Epithelial cell of proximal tubule (primary cell): ENCODE results near the gene ASB16. TPM values are rescaled to one million over a fixed set of nuclear protein-coding genes. Genes with fewer than 3 reads are reported as not detected.

Experiments used
- DNase-seq: peaks from one replicate; pipeline ENCODE4 v3.0.0-alpha.2; 2011; ENCODE audit warnings: low read depth
- H3K4me3 ChIP-seq: 2 replicates; pipeline ENCODE4 v1.5.1; 2011; ENCODE audit warnings: low read depth, mild to moderate bottlenecking, low read length
- total RNA-seq: library from RNA; depleted of rRNA; stranded (reverse); fragments of >200 nt; gene quantifications from 2 replicates; pipeline ENCODE4 v1.2.3, GENCODE V29; 2015
- TF ChIP-seq, protein P1 (sequence below): conservative IDR thresholded peaks from 2 replicates; pipeline ENCODE4 v1.5.1; 2012; ENCODE audit warnings: low read depth, mild to moderate bottlenecking, low read length

Gene ASB16
- total RNA-seq, 1 donor from 2014 or later = not detected

DNA sequence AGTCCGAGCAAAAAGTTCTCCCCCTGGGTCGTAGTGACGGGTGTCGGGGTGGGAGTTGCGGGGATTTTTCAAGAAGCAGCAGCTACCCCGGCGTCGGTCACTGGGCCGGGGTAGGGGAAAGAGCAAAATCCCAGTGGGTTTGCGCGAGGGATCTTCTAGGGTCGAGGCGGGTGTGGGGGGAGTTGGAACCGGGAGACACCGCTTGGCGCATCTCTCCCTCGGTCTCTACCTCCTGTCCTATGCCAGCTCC, 51.3 kb downstream of the ASB16 start:
- H3K4me3 ChIP-seq = peak overlapping the region; percentile 89
- DNase-seq = no peak
- TF ChIP-seq, protein P1, sequence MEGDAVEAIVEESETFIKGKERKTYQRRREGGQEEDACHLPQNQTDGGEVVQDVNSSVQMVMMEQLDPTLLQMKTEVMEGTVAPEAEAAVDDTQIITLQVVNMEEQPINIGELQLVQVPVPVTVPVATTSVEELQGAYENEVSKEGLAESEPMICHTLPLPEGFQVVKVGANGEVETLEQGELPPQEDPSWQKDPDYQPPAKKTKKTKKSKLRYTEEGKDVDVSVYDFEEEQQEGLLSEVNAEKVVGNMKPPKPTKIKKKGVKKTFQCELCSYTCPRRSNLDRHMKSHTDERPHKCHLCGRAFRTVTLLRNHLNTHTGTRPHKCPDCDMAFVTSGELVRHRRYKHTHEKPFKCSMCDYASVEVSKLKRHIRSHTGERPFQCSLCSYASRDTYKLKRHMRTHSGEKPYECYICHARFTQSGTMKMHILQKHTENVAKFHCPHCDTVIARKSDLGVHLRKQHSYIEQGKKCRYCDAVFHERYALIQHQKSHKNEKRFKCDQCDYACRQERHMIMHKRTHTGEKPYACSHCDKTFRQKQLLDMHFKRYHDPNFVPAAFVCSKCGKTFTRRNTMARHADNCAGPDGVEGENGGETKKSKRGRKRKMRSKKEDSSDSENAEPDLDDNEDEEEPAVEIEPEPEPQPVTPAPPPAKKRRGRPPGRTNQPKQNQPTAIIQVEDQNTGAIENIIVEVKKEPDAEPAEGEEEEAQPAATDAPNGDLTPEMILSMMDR = no peak

DNA sequence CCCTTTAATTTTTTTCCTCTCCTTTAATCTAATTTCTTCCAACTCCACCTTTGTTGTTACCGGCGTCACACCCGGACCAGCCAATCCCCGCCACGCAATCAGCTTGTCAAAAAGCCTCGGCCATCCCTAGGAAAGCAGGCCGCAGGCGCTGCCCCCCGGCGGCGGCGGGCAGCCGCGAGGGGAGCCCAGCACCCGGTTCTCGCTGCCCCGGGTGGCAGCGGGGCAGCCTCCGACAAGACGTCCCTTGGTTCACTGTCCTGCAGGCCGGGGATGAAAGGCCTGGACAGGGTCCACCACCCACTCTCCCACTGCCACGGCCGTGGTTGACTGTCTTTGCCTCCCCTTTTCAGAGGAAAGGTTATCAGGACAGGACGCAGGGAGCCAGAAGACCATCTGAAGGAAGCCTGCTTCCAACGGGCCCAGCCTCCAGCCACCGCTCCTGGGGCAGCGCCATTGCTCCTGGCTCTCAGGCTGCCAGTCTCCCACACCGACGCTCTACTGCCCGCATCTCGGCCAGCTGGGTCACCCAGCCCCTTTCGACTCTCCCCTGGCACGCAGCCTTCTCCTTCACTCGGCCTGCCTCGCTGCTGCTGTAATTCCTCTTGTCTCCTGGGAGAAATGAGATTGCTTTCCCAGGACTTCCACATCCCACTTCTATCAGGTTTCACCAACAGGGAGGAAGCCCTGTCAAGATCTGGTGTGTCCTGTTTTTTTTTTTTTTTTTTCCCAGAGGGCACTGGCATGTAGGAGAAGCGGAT, 51.8 kb downstream of the ASB16 start:
- peak overlapping the region; percentile 89 for H3K4me3 ChIP-seq
- no peak for DNase-seq
- TF ChIP-seq, protein P1 = peak; percentile 38

DNA sequence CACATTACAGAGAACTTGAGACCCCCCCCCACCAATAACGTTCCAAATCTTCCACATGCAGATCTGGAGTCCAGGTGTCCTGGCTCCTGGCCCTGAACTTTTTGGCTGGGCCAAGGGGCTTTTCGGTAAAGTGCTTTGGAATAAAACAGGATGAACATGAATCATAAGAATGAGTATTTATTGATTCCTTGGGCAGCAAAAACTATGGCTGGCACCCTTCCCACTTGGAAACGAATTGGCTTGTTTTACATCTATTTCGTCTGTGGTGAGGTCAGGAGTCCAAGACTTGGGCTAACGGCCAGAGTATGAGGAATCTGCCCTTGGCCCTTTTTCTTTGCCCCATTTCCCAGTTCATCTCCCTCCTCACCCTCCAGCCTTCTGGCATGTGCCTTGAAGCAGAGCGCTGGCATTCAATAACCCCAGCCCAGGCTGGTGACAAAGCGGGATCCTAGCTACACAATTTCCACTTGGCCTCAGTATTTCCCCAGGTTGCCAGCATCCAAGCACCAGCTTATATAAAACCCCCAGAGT, 53.1 kb downstream of the ASB16 start:
- peak; percentile 80 for DNase-seq
- no peak overlapping the region for H3K4me3 ChIP-seq
- TF ChIP-seq, protein P1 = no peak

Other genes with a start within 250 kb of the ASB16 start
- not detected in 2 replicates for gene PPY, start 228.2 kb upstream of the ASB16 start, total RNA-seq
- not detected in 2 replicates for gene PYY, start 216.8 kb upstream of the ASB16 start, total RNA-seq
- 14.1 and 21.0 TPM in 2 replicates for gene NAGS, start 166.1 kb upstream of the ASB16 start, total RNA-seq
- gene TMEM101, start 155.7 kb upstream of the ASB16 start, total RNA-seq = 38.2 and 42.9 TPM in 2 replicates
- gene LSM12, start 104.0 kb upstream of the ASB16 start, total RNA-seq = 58.5 and 75.8 TPM in 2 replicates
- gene G6PC3, start 100.0 kb upstream of the ASB16 start, total RNA-seq = 42.4 and 56.7 TPM in 2 replicates
- gene HDAC5, start 47.1 kb upstream of the ASB16 start, total RNA-seq = 7.3 and 13.5 TPM in 2 replicates
- 12.0 and 12.9 TPM in 2 replicates for gene HROB, start 28.8 kb upstream of the ASB16 start, total RNA-seq
- gene TMUB2, start 16.3 kb downstream of the ASB16 start, total RNA-seq = 19.1 and 26.3 TPM in 2 replicates
- 40.2 and 61.4 TPM in 2 replicates for gene ATXN7L3, start 29.2 kb downstream of the ASB16 start, total RNA-seq
- 37.5 and 57.4 TPM in 2 replicates for gene UBTF, start 49.0 kb downstream of the ASB16 start, total RNA-seq
- not detected in 2 replicates for gene SLC4A1, start 97.4 kb downstream of the ASB16 start, total RNA-seq
- gene RUNDC3A, start 137.9 kb downstream of the ASB16 start, total RNA-seq = 0.07 and 2.2 TPM in 2 replicates
- gene SLC25A39, start 154.1 kb downstream of the ASB16 start, total RNA-seq = 161 and 197 TPM in 2 replicates
- gene GRN, start 174.6 kb downstream of the ASB16 start, total RNA-seq = 195 and 567 TPM in 2 replicates
- gene FAM171A2, start 193.1 kb downstream of the ASB16 start, total RNA-seq = 8.0 and 15.0 TPM in 2 replicates
- 0.14 and 0.81 TPM in 2 replicates for gene ITGA2B, start 218.9 kb downstream of the ASB16 start, total RNA-seq